Keratinocyte (primary cell): ENCODE data around the gene DOK6. TPM values are rescaled to one million over a fixed set of nuclear protein-coding genes. Genes with fewer than 3 reads are reported as not detected.

Source experiments
- DNase-seq: peaks from one replicate; pipeline ENCODE4 v3.0.0-alpha.2; 2011; ENCODE audit warnings: low read depth, missing footprints, low spot score
- FAIRE-seq: peaks from 2 replicates; lab custom pipeline; 2011; peaks lifted over from hg19 to GRCh38; lab: Jason Lieb, UNC
- H2AFZ ChIP-seq: 2 replicates; pipeline ENCODE4 v1.6.0; 2012; ENCODE audit warnings: low read length, control low read depth, inconsistent platforms; ENCODE audit not compliant: control insufficient read depth
- H3K27ac ChIP-seq: 2 replicates; pipeline ENCODE4 v1.5.1; 2011; ENCODE audit warnings: low read length; ENCODE audit not compliant: control insufficient read depth, insufficient read depth
- H3K27me3 ChIP-seq: 3 replicates; pipeline ENCODE4 v1.6.0; 2011; ENCODE audit warnings: low read length; ENCODE audit not compliant: control insufficient read depth, insufficient read depth; ENCODE audit errors: extremely low read depth
- H3K36me3 ChIP-seq, 2 experiments: 2 replicates in 1 of 2; 3 replicates in 1 of 2; pipeline ENCODE4 v1.5.1; 2011; ENCODE audit warnings: low read length in 2 of 2, mild to moderate bottlenecking in 1 of 2; ENCODE audit not compliant: control insufficient read depth in 2 of 2, insufficient read depth in 2 of 2; ENCODE audit errors: extremely low read depth in 1 of 2
- H3K4me1 ChIP-seq: 3 replicates; pipeline ENCODE4 v1.5.1; 2011; ENCODE audit warnings: low read length; ENCODE audit not compliant: control insufficient read depth, insufficient read depth; ENCODE audit errors: extremely low read depth
- H3K4me2 ChIP-seq: 3 replicates; pipeline ENCODE4 v1.6.0; 2011; ENCODE audit warnings: low read depth, low read length; ENCODE audit not compliant: control insufficient read depth, insufficient read depth; ENCODE audit errors: extremely low read depth
- H3K4me3 ChIP-seq, 3 experiments: fragments of 200-600 bp in 1 of 3; sonication (generic) in 1 of 3; 2 replicates in 2 of 3; 3 replicates in 1 of 3; pipeline ENCODE4 v1.5.1; 2011 to 2016; ENCODE audit warnings: low read length in 3 of 3, mild to moderate bottlenecking in 3 of 3, control low read depth in 2 of 3, inconsistent platforms in 1 of 3, low read depth in 1 of 3, mixed read lengths in 1 of 3, mixed run types in 1 of 3, moderate library complexity in 1 of 3; ENCODE audit not compliant: control insufficient read depth in 2 of 3, insufficient read depth in 2 of 3; ENCODE audit errors: extremely low read depth in 1 of 3
- H3K79me2 ChIP-seq: 2 replicates; pipeline ENCODE4 v1.6.0; 2012; ENCODE audit warnings: low read length; ENCODE audit not compliant: control insufficient read depth, insufficient read depth
- H3K9ac ChIP-seq: 3 replicates; pipeline ENCODE4 v1.6.0; 2011; ENCODE audit warnings: low read length; ENCODE audit not compliant: control insufficient read depth, insufficient read depth; ENCODE audit errors: extremely low read depth
- H3K9me1 ChIP-seq: 3 replicates; pipeline ENCODE4 v1.6.0; 2011; ENCODE audit warnings: low read length; ENCODE audit not compliant: control insufficient read depth, insufficient read depth; ENCODE audit errors: extremely low read depth
- H3K9me3 ChIP-seq: 2 replicates; pipeline ENCODE4 v1.5.1; 2012; ENCODE audit warnings: low read depth, low read length; ENCODE audit not compliant: control insufficient read depth
- H4K20me1 ChIP-seq: 3 replicates; pipeline ENCODE4 v1.6.0; 2011; ENCODE audit warnings: low read length; ENCODE audit not compliant: control insufficient read depth, insufficient read depth; ENCODE audit errors: extremely low read depth
- CTCF ChIP-seq, 3 experiments: IDR thresholded peaks in 1 of 3; conservative IDR thresholded peaks in 1 of 3; optimal IDR thresholded peaks in 1 of 3; 2 replicates in 2 of 3; 3 replicates in 1 of 3; pipeline versions ENCODE3 to v1.5.1; 2011; ENCODE audit warnings: low read length in 3 of 3, mild to moderate bottlenecking in 3 of 3, moderate library complexity in 2 of 3, control low read depth in 1 of 3, inconsistent platforms in 1 of 3; ENCODE audit not compliant: insufficient read depth in 2 of 3; ENCODE audit errors: extremely low read depth in 1 of 3
- EZH2 ChIP-seq: IDR thresholded peaks from one replicate; pipeline ENCODE4 v1.6.1; 2012; ENCODE audit warnings: inconsistent platforms, mild to moderate bottlenecking, low read length, moderate library complexity
- dilution Hi-C: fragments of 300-500 bp; cut with MboI; formaldehyde crosslinking; loops from one replicate; pipeline ENCODE4 v1.7.0; 2020; ENCODE audit warnings: low sequenced_read_pairs; ENCODE audit not compliant: extremely low pct_ligation_motif_present
- polyA plus RNA-seq, 5 experiments: library from polyadenylated mRNA; depleted of rRNA in 3 of 5; stranded (reverse) in 3 of 5; stranded (forward) in 1 of 5; unstranded in 1 of 5; fragments of >200 nt; gene quantifications; 1 replicate in 1 of 5; 2 replicates in 3 of 5; 3 replicates in 1 of 5; pipeline versions ENCODE4 v1.2.1 to v1.2.3, GENCODE V29; 2011 to 2012; ENCODE audit warnings: missing spikeins in 2 of 5, low read depth in 1 of 5, low replicate concordance in 1 of 5

Gene DOK6
- polyA plus RNA-seq, 1 donor (not counting 4 experiments of a cell fraction or from before 2014, with no cell fraction given) = not detected

GRCh38 chr18:69529151-69529550 lies 128.5 kb downstream of the DOK6 start:
- H3K4me1 ChIP-seq = no peaks in the 10 kb centered on the region
- H3K79me2 ChIP-seq = no peaks in the 10 kb centered on the region
- H3K9me1 ChIP-seq = no peaks in the 10 kb centered on the region
- DNase-seq = no peak
- no peak overlapping the region for H2AFZ ChIP-seq
- TF ChIP-seq CTCF (optimal IDR thresholded peaks at IDR 0.05 in 1 of 3, IDR thresholded peaks at IDR 0.05 in 1 of 3, conservative IDR thresholded peaks at IDR 0.05 in 1 of 3; ENCODE audit: extremely low read depth in 1 of 3, insufficient read depth in 2 of 3, low read length in 3 of 3) (no peak), EZH2 (no peak)
- no peaks in the 10 kb centered on the region for H4K20me1 ChIP-seq
- no peak overlapping the region for H3K9ac ChIP-seq
- FAIRE-seq = no peak
- H3K36me3 ChIP-seq = no peaks in the 10 kb centered on the region
- no peak overlapping the region for H3K4me3 ChIP-seq
- H3K27me3 ChIP-seq = no peaks in the 10 kb centered on the region
- no peak overlapping the region for H3K27ac ChIP-seq
- no peak overlapping the region for H3K4me2 ChIP-seq
- dilution Hi-C loops = no loop called here
- no peaks in the 10 kb centered on the region for H3K9me3 ChIP-seq

- Histone ChIP-seq H3K4me2 (no peak overlapping the region), H3K27me3 (no peaks in the 10 kb centered on the region), H3K9me1 (no peaks in the 10 kb centered on the region), H3K27ac (no peak overlapping the region), H3K9ac (no peak overlapping the region), H3K4me3 (no peak overlapping the region), H3K36me3 (no peaks in the 10 kb centered on the region), H2AFZ (no peak overlapping the region), H3K79me2 (no peaks in the 10 kb centered on the region), H4K20me1 (no peaks in the 10 kb centered on the region), H3K4me1 (no peaks in the 10 kb centered on the region), H3K9me3 (no peaks in the 10 kb centered on the region)
- DNase-seq (no peak), FAIRE-seq (no peak)
- dilution Hi-C loops = no loop called here
- TF ChIP-seq CTCF (optimal IDR thresholded peaks at IDR 0.05 in 1 of 3, IDR thresholded peaks at IDR 0.05 in 1 of 3, conservative IDR thresholded peaks at IDR 0.05 in 1 of 3; ENCODE audit: extremely low read depth in 1 of 3, insufficient read depth in 2 of 3, low read length in 3 of 3) = no peak
- TF ChIP-seq EZH2 = no peak
Observed at GRCh38 chr18:69531973-69532372, 131.3 kb downstream of the DOK6 start.
